ENCODE measurements around the gene CLEC7A. TPM values are rescaled to one million over a fixed set of nuclear protein-coding genes. Genes with fewer than 3 reads are reported as not detected.

CLEC7A gene
- total RNA-seq, 4 donors from 2014 or later, result 1.7 to 9.4 (median 3.2) TPM

DNA sequence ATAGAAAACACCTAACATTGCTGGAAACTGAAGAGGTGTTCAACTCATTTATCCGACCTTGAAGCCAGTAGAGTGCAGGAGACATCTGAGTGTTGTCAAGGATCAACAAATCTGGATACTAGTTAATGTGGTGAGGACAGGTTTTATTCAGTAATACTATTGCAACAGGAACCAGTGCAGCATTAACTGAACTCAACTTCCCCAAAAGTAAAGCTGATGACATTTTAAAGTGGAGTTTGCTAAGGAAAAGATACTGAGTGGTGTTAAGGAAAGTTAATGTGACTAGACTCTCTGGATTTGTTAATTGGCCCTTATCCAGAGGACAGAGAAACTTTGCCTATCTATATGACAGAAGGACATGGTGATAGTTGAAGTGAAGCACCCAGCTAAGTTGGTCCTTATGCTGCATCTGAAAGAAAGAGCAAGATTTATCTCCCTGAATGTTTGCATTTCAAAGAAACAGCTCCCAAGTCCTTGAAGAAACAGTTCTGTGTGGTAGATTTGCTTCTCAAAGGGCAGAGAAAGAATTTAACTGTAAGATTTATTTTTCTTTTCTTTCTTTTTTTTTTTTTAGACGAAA, 1.2 kb upstream of the CLEC7A start:
- 51% methylated on average over 2 of the region's 2 CpGs for WGBS
- Histone ChIP-seq H3K9me3 (no peaks in the 10 kb centered on the region), H3K4me3 (no peak overlapping the region), H3K27me3 (no peaks in the 10 kb centered on the region), H3K36me3 (no peaks in the 10 kb centered on the region), H3K4me1 (peaks cover 0 to 18% (median 3%) of the 10 kb centered on the region in 4 donors), H3K27ac (replicated peaks in 1 of 4) (peak overlapping the region in 2 of 4 donors; percentile 12 to 41)
- TF ChIP-seq CTCF (IDR thresholded peaks at IDR 0.05) (no peak), EP300 (IDR thresholded peaks at IDR 0.05) (no peak), POLR2AphosphoS5 (IDR thresholded peaks at IDR 0.05) (no peak), POLR2A (IDR thresholded peaks at IDR 0.05; ENCODE audit: low read depth) (no peak)
- no peak for DNase-seq (ENCODE audit: extremely low spot score)
- intact Hi-C loops (cut with DNase I), result no loop called here

DNA sequence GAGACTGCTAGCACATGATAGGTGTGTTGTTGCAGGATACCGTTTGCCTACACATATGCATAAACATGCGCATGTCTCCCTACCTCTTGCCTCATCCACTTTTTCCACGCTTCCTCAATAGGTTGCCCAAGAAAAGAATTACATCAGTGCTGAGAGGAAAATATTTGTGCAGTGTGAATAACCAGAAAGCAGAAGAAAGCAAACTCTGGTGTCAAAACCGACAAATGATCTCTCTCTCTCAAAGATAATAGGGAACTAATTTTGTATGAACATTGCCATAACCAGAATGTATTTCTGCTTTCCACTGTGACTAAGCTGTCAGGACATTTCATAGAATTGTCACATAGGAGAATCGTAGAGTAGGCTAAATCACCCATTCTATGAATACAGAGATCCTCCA, 1.3 kb downstream of the CLEC7A start:
- intact Hi-C loops (cut with DNase I), result no loop called here
- Histone ChIP-seq H3K27me3 (no peaks in the 10 kb centered on the region), H3K27ac (replicated peaks in 1 of 4) (peak overlapping the region in 1 of 4 donors; percentile 37), H3K36me3 (no peaks in the 10 kb centered on the region), H3K4me3 (peak overlapping the region in 1 of 4 donors; percentile 28), H3K9me3 (no peaks in the 10 kb centered on the region), H3K4me1 (peaks cover 0 to 18% (median 3%) of the 10 kb centered on the region in 4 donors)
- no peak for DNase-seq (ENCODE audit: extremely low spot score)
- WGBS, result 69% methylated on average over 5 of the region's 5 CpGs
- TF ChIP-seq POLR2AphosphoS5 (IDR thresholded peaks at IDR 0.05) (peak in 1 of 2 donors; percentile 50), EP300 (IDR thresholded peaks at IDR 0.05) (no peak)

DNA sequence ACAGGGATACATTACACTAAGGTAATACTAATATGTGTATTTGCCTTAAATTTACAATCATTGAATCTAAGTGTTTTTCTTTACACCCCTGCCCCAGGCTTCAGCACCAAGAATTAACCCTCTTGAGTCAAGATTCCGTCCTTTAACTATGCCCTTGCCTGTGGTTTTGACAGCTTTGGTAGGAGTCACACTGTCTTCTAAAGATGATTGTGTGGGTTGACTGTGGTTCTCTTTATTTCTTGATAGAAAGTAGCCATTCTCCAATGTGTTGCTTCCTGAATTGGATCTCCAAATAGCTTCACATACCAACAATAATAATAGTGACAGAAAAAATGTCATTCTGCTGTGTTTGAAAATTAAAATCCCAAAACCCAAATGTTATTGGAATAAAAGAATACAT, 3.6 kb downstream of the CLEC7A start:
- H3K36me3 ChIP-seq, result no peaks in the 10 kb centered on the region
- DNase-seq (ENCODE audit: extremely low spot score), result no peak
- no peak overlapping the region for H3K4me3 ChIP-seq
- no peak for TF ChIP-seq POLR2A (IDR thresholded peaks at IDR 0.05; ENCODE audit: low read depth)
- TF ChIP-seq CTCF (IDR thresholded peaks at IDR 0.05), result no peak
- no peak for TF ChIP-seq POLR2AphosphoS5 (IDR thresholded peaks at IDR 0.05)
- TF ChIP-seq EP300 (IDR thresholded peaks at IDR 0.05), result no peak
- no peak overlapping the region for H3K27ac ChIP-seq (replicated peaks in 1 of 4)
- peaks cover 0 to 5% (median 0%) of the 10 kb centered on the region in 4 donors for H3K4me1 ChIP-seq
- H3K9me3 ChIP-seq, result no peaks in the 10 kb centered on the region
- no peaks in the 10 kb centered on the region for H3K27me3 ChIP-seq
- intact Hi-C loops (cut with DNase I), result no loop called here
- 91% methylated on average over 1 of the region's 1 CpG for WGBS

DNA sequence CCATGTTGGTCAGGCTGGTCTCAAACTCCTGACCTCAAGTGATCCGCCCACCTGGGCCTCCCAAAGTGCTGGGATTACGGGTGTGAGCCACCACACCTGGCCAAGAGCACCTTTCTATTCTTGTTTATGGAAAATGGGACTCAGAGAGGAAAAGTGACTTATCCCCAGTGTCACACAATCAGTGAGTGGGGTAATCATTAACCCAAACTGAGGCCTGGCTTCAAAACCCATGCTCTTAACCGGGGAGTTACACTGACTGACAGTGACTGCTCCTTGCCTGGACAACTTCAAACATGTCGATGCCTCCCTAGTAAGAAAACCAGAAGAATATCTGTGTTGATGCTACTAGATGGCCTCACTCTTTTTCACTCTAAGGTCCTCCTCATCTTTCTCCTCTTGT, 7.3 kb downstream of the CLEC7A start:
- 85% methylated on average over 4 of the region's 4 CpGs for WGBS
- intact Hi-C loops (cut with DNase I), result no loop called here
- Histone ChIP-seq H3K27me3 (no peaks in the 10 kb centered on the region), H3K4me1 (no peaks in the 10 kb centered on the region), H3K27ac (replicated peaks in 1 of 4) (no peak overlapping the region), H3K4me3 (no peak overlapping the region), H3K36me3 (no peaks in the 10 kb centered on the region), H3K9me3 (no peaks in the 10 kb centered on the region)
- no peak for TF ChIP-seq CTCF (IDR thresholded peaks at IDR 0.05)
- DNase-seq (ENCODE audit: extremely low spot score), result no peak

DNA sequence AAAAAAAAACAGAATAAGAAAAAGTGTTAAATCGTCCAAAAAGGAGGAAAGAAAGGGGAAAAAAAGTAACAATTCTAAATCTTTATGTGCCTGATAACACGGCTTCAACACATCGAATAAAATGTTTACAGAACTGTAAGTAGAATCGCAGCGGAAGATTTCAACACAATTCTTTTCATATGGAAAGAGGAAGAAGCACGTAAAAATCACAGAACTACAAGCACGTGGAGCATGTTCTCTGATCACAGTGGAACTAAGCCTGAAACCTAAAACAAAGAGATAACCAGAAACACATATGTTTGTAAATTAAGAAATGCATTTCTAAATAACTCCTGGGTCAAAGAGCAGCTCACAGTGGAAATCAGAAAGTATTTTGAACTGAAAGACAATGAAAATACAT, 8.7 kb downstream of the CLEC7A start:
- no peak overlapping the region for H3K27ac ChIP-seq (replicated peaks in 1 of 4)
- DNase-seq (ENCODE audit: extremely low spot score), result no peak

More for the DNA sequence above, 8.7 kb downstream of the CLEC7A start:
- intact Hi-C loops (cut with DNase I), result no loop called here
- WGBS, result 75% methylated on average over 7 of the region's 7 CpGs
- TF ChIP-seq POLR2A (IDR thresholded peaks at IDR 0.05; ENCODE audit: low read depth), result no peak
- TF ChIP-seq CTCF (IDR thresholded peaks at IDR 0.05), result no peak
- TF ChIP-seq POLR2AphosphoS5 (IDR thresholded peaks at IDR 0.05), result no peak
- no peak for TF ChIP-seq EP300 (IDR thresholded peaks at IDR 0.05)
- Histone ChIP-seq H3K27me3 (no peaks in the 10 kb centered on the region), H3K4me1 (no peaks in the 10 kb centered on the region), H3K9me3 (no peaks in the 10 kb centered on the region), H3K36me3 (no peaks in the 10 kb centered on the region), H3K4me3 (no peak overlapping the region)
